Measurements from ENCODE around the gene UBASH3B.
"Not testable (repeated sequence)": the region's sequence is repeated elsewhere in the genome, so short reads cannot be mapped to it uniquely, and the experiment has no call there.

The UBASH3B gene

GRCh38 chr11:122814401-122814800 is 158.9 kb downstream of the UBASH3B start:
- Histone ChIP-seq H3K4me3 (no peak overlapping the region), H3K4me1 (peaks cover 26 to 79% (median 54%) of the 10 kb centered on the region in 10 experiments), H3K27me3 (no peaks in the 10 kb centered on the region), H4K20me1 (peaks cover 0 to 24% (median 0%) of the 10 kb centered on the region in 11 experiments; a peak in 5 of 22 replicates), H3K4me2 (no peak overlapping the region), H3K27ac (no peak overlapping the region; a peak in 1 of 22 replicates), H3K9ac (no peak overlapping the region), H3K36me3 (peaks cover 32 to 53% (median 42%) of the 10 kb centered on the region in 11 experiments), H3K9me3 (replicated peaks in 1 of 11) (peaks cover 11 to 20% (median 15%) of the 10 kb centered on the region in 11 experiments)
- TF ChIP-seq Cebpa-rat (IDR thresholded peaks at IDR 0.05): no peak

DNA sequence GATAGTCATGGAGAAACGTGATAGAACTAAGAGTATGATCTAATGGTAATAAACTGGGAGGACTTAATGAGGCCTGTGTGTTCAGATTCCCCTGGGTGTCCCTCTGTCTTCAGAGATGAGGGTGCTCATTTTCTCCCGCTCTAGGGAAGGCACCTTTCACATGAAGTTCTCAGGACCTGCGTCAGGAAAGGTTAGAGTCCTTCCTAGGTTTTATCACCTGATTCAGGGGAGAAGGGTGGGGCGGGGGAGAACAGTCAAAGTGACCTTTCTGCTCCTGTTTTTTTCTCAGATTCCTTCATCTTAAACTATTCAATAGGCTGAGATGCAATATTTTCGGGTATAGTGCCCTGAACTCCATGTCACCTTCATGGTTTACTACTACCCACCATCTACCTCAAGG is 160.4 kb downstream of the UBASH3B start:
- peaks cover 22 to 34% (median 30%) of the 10 kb centered on the region in 11 experiments for H3K9me3 ChIP-seq (replicated peaks in 1 of 11)
- peaks cover 0 to 13% (median 0%) of the 10 kb centered on the region in 11 experiments; a peak in 2 of 22 replicates for H4K20me1 ChIP-seq
- no peak overlapping the region for H3K9ac ChIP-seq
- peak overlapping the region in 8 of 11 experiments; percentile 6 to 66 (median 50); a peak in 11 of 22 replicates for H3K4me2 ChIP-seq
- H3K36me3 ChIP-seq: peaks cover 20 to 45% (median 29%) of the 10 kb centered on the region in 11 experiments
- H3K27ac ChIP-seq: no peak overlapping the region
- peaks cover 15 to 64% (median 41%) of the 10 kb centered on the region in 10 experiments for H3K4me1 ChIP-seq
- H3K4me3 ChIP-seq: no peak overlapping the region
- TF ChIP-seq Cebpa-rat (IDR thresholded peaks at IDR 0.05): no peak
- no peaks in the 10 kb centered on the region for H3K27me3 ChIP-seq

DNA sequence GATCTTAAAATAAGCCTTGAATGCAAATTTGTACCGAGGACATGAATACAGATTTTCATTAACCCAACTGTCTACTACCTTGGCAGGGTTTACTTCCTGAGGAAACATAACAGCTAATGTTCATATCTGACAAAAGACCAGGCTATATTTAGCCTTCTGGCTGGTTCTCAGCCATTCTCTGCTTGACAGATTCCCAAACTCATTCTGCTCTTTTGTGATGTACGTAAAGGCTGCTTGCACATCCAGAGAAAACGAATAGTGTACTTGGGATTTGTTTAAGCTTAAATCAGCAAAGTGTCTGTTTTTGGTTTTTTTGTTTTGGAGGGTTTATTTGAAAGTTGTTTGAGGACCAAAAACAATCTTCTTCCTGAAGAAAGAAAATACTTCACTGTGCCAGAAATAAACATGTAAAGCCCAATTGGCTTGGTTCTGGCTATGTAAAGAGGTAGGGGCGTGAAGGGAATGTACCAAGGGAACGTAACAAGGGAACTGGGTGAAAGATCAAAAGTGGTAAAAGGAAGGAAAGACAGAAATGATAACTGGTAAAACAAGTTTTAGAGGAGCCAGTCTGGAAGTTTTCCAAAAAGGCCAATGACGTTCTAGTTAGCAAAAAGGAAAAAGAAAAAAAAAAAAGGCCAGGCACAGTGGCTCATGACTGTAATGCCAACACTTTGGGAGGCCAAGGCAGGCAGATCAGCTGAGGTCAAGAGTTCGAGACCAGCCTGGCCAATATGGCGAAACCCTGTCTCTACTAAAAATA is 161.4 kb downstream of the UBASH3B start:
- peaks cover 22 to 42% (median 34%) of the 10 kb centered on the region in 11 experiments for H3K9me3 ChIP-seq (replicated peaks in 1 of 11)
- peak overlapping the region; percentile 11 to 66 (median 46); a peak in 21 of 22 replicates for H3K4me2 ChIP-seq
- H3K27me3 ChIP-seq: no peaks in the 10 kb centered on the region
- peaks cover 15 to 54% (median 31%) of the 10 kb centered on the region in 10 experiments for H3K4me1 ChIP-seq
- no peak overlapping the region for H3K4me3 ChIP-seq
- H3K36me3 ChIP-seq: peaks cover 10 to 35% (median 19%) of the 10 kb centered on the region in 11 experiments; a peak in 20 of 22 replicates
- peak overlapping the region in 2 of 11 experiments; percentile 10 to 39; a peak in 2 of 22 replicates for H3K27ac ChIP-seq
- H3K9ac ChIP-seq: no peak overlapping the region
- no peak for TF ChIP-seq Cebpa-rat (IDR thresholded peaks at IDR 0.05)
- peaks cover 0 to 3% (median 0%) of the 10 kb centered on the region in 11 experiments; a peak in 1 of 22 replicates for H4K20me1 ChIP-seq

DNA sequence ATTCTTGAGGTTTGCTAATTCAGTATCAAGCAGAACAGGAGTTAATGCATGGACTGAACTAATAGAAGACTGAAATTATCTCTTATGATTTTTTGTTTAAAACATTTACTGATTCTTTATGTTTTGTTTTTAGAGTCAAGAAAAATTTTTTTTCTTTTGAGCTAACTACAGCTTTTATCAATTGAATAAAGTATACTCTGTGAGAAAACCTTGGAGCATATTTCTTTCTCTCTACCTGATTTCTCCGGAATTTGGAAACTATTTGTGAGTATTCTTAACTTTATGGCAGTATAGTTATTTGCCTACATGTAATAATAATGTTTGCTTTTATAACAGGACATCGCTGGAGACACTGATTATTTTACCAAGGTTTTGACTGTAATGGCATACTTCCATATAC is 164.6 kb downstream of the UBASH3B start:
- Histone ChIP-seq H3K9me3 (replicated peaks in 1 of 11) (peaks cover 34 to 73% (median 63%) of the 10 kb centered on the region in 11 experiments), H3K27me3 (no peaks in the 10 kb centered on the region), H4K20me1 (no peaks in the 10 kb centered on the region), H3K27ac (no peak overlapping the region), H3K4me1 (peaks cover 15 to 24% (median 21%) of the 10 kb centered on the region in 10 experiments), H3K4me2 (no peak overlapping the region), H3K9ac (no peak overlapping the region), H3K36me3 (peaks cover 0 to 28% (median 13%) of the 10 kb centered on the region in 11 experiments; a peak in 13 of 22 replicates), H3K4me3 (no peak overlapping the region)
- no peak for TF ChIP-seq Cebpa-rat (IDR thresholded peaks at IDR 0.05)

DNA sequence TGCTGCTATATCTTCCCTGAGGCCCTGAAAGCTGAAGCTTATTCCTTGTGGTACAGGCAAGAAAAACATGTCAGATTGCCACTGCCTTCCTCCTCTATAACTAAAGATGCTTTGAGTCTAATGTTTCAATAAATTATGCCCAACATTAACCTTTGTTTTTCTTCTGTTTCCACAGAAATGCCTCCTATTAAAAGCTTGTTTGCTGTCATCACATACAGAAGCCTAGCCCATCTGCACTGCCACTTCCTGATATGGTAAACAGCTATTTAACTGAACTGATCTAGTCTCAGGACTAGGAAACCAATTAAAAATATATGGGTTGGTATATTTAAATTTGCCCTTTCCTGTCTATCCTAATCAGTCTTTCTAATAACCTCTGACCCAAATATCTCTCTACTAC is 165.6 kb downstream of the UBASH3B start:
- Histone ChIP-seq H3K27me3 (no peaks in the 10 kb centered on the region), H3K9ac (no peak overlapping the region), H4K20me1 (no peaks in the 10 kb centered on the region), H3K27ac (no peak overlapping the region), H3K4me3 (no peak overlapping the region), H3K9me3 (replicated peaks in 1 of 11) (peaks cover 36 to 81% (median 70%) of the 10 kb centered on the region in 11 experiments), H3K4me1 (peaks cover 11 to 15% (median 13%) of the 10 kb centered on the region in 10 experiments), H3K4me2 (no peak overlapping the region), H3K36me3 (peaks cover 0 to 28% (median 13%) of the 10 kb centered on the region in 11 experiments; a peak in 13 of 22 replicates)
- TF ChIP-seq Cebpa-rat (IDR thresholded peaks at IDR 0.05): no peak

DNA sequence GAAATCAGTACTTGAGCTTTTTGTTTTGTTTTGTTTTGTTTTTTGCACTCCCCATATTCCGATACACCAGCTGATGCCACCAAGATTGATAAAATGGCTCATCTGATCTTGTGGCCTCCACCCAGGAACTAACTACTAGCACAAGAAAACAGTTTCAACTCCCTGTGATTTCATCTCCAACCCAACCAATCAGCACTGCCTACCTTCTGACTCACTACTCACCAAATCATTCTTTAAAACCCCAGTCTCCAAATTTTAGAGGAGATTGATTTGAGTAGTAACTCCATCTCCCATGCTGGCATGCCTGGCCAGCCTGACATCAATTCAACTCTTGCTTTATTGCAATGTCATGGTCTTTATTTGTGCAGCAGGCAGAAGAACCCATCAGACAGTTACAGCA is 166.7 kb downstream of the UBASH3B start:
- no peak for TF ChIP-seq Cebpa-rat (IDR thresholded peaks at IDR 0.05)
- Histone ChIP-seq H3K4me1 (peaks cover under 1 to 6% (median 2%) of the 10 kb centered on the region in 10 experiments; a peak in 18 of 20 replicates), H3K9ac (no peak overlapping the region), H3K27ac (no peak overlapping the region), H3K4me2 (no peak overlapping the region), H4K20me1 (no peaks in the 10 kb centered on the region), H3K9me3 (replicated peaks in 1 of 11) (peaks cover 39 to 83% (median 72%) of the 10 kb centered on the region in 11 experiments), H3K27me3 (no peaks in the 10 kb centered on the region), H3K4me3 (no peak overlapping the region), H3K36me3 (peaks cover 0 to 28% (median 13%) of the 10 kb centered on the region in 11 experiments; a peak in 13 of 22 replicates)

DNA sequence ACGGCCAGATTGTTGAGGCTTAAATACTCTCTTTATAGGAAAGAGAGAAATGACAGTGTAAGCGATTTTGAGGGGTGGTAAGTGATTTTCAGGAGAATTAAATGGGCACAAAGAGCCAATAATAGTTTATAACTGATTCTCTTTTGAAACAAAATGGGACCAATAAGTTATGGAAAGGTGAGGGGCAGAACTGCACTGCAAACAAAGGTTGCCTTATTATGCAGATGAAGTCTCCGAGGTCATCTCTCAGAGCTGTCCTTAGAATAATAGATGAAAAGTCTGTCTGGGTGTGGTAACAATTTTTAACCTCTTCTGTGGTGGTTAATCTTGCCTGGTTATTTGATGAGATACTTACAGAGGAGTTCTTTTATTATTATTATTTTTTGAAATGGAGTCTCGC is 168.0 kb downstream of the UBASH3B start:
- no peaks in the 10 kb centered on the region for H3K27me3 ChIP-seq
- H3K4me3 ChIP-seq: no peak overlapping the region
- H3K9ac ChIP-seq: no peak overlapping the region
- no peak for TF ChIP-seq Cebpa-rat (IDR thresholded peaks at IDR 0.05)
- H4K20me1 ChIP-seq: no peaks in the 10 kb centered on the region
- no peak overlapping the region for H3K4me2 ChIP-seq
- no peak overlapping the region for H3K27ac ChIP-seq
- H3K4me1 ChIP-seq: no peaks in the 10 kb centered on the region
- H3K9me3 ChIP-seq (replicated peaks in 1 of 11): peaks cover 37 to 73% (median 65%) of the 10 kb centered on the region in 11 experiments
- peaks cover 0 to 27% (median 13%) of the 10 kb centered on the region in 11 experiments; a peak in 13 of 22 replicates for H3K36me3 ChIP-seq

- H3K27ac ChIP-seq, H3K27me3 ChIP-seq, H3K36me3 ChIP-seq, H3K9ac ChIP-seq, H3K4me1 ChIP-seq, H3K4me3 ChIP-seq, H3K4me2 ChIP-seq, H4K20me1 ChIP-seq: not testable (repeated sequence)
- peaks cover 5 to 20% (median 17%) of the 10 kb centered on the region in 11 experiments; a peak in 19 of 22 replicates for H3K9me3 ChIP-seq (replicated peaks in 1 of 11)
Measured at GRCh38 chr11:122829371-122829770, 173.8 kb downstream of the UBASH3B start.

DNA sequence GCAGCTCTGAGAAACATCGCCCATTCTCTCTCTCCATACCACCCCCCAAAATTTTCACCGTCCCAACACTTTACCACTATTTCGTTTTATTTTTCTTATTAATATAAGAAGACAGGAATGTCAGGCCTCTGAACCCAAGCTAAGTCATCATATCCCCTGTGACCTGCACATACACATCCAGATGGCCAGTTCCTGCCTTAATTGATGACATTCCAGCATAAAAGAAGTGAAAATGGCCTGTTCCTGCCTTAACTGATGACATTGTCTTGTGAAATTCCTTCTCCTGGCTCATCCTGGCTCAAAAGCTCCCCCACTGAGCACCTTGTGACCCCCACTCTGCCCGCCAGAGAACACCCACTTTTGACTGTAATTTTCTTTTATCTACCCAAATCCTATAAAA is 176.8 kb downstream of the UBASH3B start:
- not testable (repeated sequence) for H3K27ac ChIP-seq

More for the DNA sequence above, 176.8 kb downstream of the UBASH3B start:
- H3K9me3 ChIP-seq (replicated peaks in 1 of 11); H3K36me3 ChIP-seq; H3K4me1 ChIP-seq; H4K20me1 ChIP-seq; H3K4me3 ChIP-seq; H3K27me3 ChIP-seq; H3K9ac ChIP-seq: not testable (repeated sequence)
- H3K4me2 ChIP-seq: peak overlapping the region in 1 of 11 experiments; percentile 7; a peak in 1 of 22 replicates

All from BLaER1 treated with 17β-estradiol and CSF1 and Interleukin-3, amounts not matched to agents 10 nM and 100 nM (cell line).